C4-2B (cell line): Measurements from ENCODE around the gene AEBP1.
"Not testable (repeated sequence)": the region's sequence is repeated elsewhere in the genome, so short reads cannot be mapped to it uniquely, and the experiment has no call there.

Experiments used
- H3K27ac ChIP-seq: fragments of 450-650 bp; 2 replicates; pipeline ENCODE4 v1.5.1; 2017
- ZFX ChIP-seq: fragments of 450-650 bp; IDR thresholded peaks from 2 replicates; pipeline ENCODE4 v1.6.1; 2017
- TF ChIP-seq, protein P1 (sequence below): fragments of 450-650 bp; conservative IDR thresholded peaks from 2 replicates; pipeline ENCODE4 v1.5.1; 2017; ENCODE audit warnings: mild to moderate bottlenecking

The AEBP1 gene

GRCh38 chr7:44122529-44122928 lies 18.4 kb downstream of the AEBP1 start:
- no peak for TF ChIP-seq ZFX
- TF ChIP-seq, protein P1, sequence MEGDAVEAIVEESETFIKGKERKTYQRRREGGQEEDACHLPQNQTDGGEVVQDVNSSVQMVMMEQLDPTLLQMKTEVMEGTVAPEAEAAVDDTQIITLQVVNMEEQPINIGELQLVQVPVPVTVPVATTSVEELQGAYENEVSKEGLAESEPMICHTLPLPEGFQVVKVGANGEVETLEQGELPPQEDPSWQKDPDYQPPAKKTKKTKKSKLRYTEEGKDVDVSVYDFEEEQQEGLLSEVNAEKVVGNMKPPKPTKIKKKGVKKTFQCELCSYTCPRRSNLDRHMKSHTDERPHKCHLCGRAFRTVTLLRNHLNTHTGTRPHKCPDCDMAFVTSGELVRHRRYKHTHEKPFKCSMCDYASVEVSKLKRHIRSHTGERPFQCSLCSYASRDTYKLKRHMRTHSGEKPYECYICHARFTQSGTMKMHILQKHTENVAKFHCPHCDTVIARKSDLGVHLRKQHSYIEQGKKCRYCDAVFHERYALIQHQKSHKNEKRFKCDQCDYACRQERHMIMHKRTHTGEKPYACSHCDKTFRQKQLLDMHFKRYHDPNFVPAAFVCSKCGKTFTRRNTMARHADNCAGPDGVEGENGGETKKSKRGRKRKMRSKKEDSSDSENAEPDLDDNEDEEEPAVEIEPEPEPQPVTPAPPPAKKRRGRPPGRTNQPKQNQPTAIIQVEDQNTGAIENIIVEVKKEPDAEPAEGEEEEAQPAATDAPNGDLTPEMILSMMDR: no peak
- peak overlapping the region; percentile 86 for H3K27ac ChIP-seq

GRCh38 chr7:44123190-44124003 lies 19.3 kb downstream of the AEBP1 start, which contains the start of gene POLD2:
Gene POLD2 (minus strand): TSS chr7:44123548. CDS start chr7:44122053, 1,495 bp downstream.
- H3K27ac ChIP-seq: peak within 1 kb of the TSS; percentile 86
- TF ChIP-seq, protein P1: no peak
- peak; percentile 91 for TF ChIP-seq ZFX

- TF ChIP-seq, protein P1: no peak
- TF ChIP-seq ZFX: no peak
- H3K27ac ChIP-seq: no peak overlapping the region
Measured at GRCh38 chr7:44124822-44125202, 20.7 kb downstream of the AEBP1 start.

- H3K27ac ChIP-seq: not testable (repeated sequence)
Measured at GRCh38 chr7:44126574-44126973, 22.4 kb downstream of the AEBP1 start.

GRCh38 chr7:44127161-44127560 lies 23.0 kb downstream of the AEBP1 start:
- TF ChIP-seq, protein P1: no peak
- H3K27ac ChIP-seq: no peak overlapping the region

DNA sequence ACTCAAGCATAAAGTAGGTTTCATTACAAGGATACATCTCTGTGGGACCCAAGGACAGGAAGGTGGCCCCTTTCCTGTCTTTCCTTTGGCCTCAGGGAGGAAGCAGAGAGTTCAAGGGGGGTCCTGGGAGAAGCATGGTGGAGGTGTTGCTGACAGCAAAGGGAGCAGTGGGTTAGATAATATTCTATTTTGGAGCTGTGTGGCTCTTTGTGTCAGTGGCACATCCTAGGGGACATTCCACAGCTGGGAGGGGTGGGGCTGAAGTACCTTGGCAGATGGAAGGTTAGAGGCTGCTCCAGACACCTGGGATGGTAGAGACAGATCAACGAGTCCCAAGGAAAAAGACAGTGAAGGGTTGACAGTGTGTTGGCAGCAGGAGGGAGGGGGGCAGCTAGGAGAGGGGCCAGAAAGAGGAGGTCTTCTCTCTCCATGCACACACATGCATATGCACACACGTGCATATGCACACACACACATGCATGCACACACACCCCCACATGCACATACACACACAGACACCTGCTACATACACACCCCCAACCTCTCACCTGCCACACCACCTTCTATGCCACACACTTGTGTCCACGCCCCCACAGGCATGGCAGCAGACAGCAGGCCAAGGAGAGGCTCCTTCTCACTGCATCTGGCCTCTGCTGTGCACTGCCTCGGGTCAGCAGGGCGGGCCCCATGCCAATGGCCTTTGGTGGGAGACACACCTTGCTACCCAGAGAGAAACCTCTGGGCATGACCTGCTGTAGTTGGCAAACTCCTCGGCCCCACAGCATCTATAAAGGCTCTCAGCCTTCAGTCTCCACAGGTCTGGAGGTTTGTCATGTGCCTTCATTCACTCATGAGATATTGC lies 24.8 kb downstream of the AEBP1 start:
- TF ChIP-seq ZFX: no peak
- TF ChIP-seq, protein P1: no peak
- no peak overlapping the region for H3K27ac ChIP-seq

GRCh38 chr7:44131173-44132029 lies 27.3 kb downstream of the AEBP1 start:
- no peak overlapping the region for H3K27ac ChIP-seq
- TF ChIP-seq, protein P1: no peak; the same call in 1 of the 2 replicates
